RWPE2 (cell line): Measurements from ENCODE around the gene BNIP1.

Source experiments
- ATAC-seq: fragments of 200-7000 bp; cut with Tn5 transposase; 3 replicates; pipeline ENCODE4 v1.9.1; 2021; ENCODE audit warnings: low read depth
- DNase-seq: peaks from one replicate; pipeline ENCODE4 v3.0.0-alpha.2; 2020; ENCODE audit warnings: low spot score
- H3K27ac ChIP-seq: fragments of 450-650 bp; 2 replicates; pipeline ENCODE4 v1.5.1; 2017; ENCODE audit warnings: mild to moderate bottlenecking; ENCODE audit not compliant: poor library complexity, severe bottlenecking
- H3K27me3 ChIP-seq: fragments of 250-450 bp; sonication (Bioruptor Pico); 2 replicates; pipeline ENCODE4 v1.5.1; 2021; ENCODE audit warnings: mild to moderate bottlenecking, moderate library complexity; ENCODE audit not compliant: insufficient read depth, poor library complexity, severe bottlenecking
- H3K36me3 ChIP-seq: fragments of 250-450 bp; sonication (Bioruptor Pico); 2 replicates; pipeline ENCODE4 v1.5.1; 2020; ENCODE audit warnings: low read depth, mild to moderate bottlenecking, moderate library complexity
- H3K4me1 ChIP-seq: fragments of 250-450 bp; sonication (Bioruptor Pico); 2 replicates; pipeline ENCODE4 v1.5.1; 2021; ENCODE audit warnings: mild to moderate bottlenecking, moderate library complexity; ENCODE audit not compliant: insufficient read depth, poor library complexity, severe bottlenecking
- H3K4me3 ChIP-seq: fragments of 250-450 bp; sonication (Bioruptor Pico); 2 replicates; pipeline ENCODE4 v1.5.1; 2021; ENCODE audit warnings: mild to moderate bottlenecking, moderate library complexity; ENCODE audit not compliant: severe bottlenecking
- H3K9me3 ChIP-seq: fragments of 250-450 bp; sonication (Bioruptor Pico); 2 replicates; pipeline ENCODE4 v1.5.1; 2021; ENCODE audit warnings: mild to moderate bottlenecking, moderate library complexity; ENCODE audit not compliant: severe bottlenecking
- TF ChIP-seq, protein P1 (sequence below): fragments of 450-650 bp; IDR thresholded peaks from one replicate; pipeline ENCODE4 v1.5.1; 2017; ENCODE audit warnings: mild to moderate bottlenecking, moderate library complexity; ENCODE audit not compliant: poor library complexity, severe bottlenecking

The BNIP1 gene

DNA sequence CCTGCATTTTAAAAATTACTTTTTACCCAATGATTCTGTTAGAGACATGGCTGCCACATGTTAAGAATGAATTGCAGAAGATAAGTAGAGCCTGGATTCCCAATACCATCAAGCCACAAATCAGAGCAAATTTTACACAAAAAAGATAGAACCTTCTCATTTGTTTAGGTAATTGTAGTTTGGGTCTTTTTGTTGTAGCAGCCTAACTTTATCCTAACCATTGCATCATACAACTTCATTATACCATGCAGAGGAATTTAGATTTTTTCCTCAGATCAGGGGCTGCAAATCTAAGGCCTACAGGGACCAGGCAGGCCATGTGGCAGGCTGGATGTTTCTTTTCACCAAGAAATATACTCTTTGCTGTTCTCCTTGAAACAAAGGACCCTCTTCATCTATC lies 56.0 kb downstream of the BNIP1 start:
- Histone ChIP-seq H3K27me3 (no peaks in the 10 kb centered on the region), H3K36me3 (no peaks in the 10 kb centered on the region), H3K4me1 (peaks cover 10% of the 10 kb centered on the region), H3K9me3 (peaks cover 3% of the 10 kb centered on the region), H3K4me3 (no peak overlapping the region), H3K27ac (no peak overlapping the region)
- no peak for DNase-seq
- ATAC-seq = no peak
- TF ChIP-seq, protein P1, sequence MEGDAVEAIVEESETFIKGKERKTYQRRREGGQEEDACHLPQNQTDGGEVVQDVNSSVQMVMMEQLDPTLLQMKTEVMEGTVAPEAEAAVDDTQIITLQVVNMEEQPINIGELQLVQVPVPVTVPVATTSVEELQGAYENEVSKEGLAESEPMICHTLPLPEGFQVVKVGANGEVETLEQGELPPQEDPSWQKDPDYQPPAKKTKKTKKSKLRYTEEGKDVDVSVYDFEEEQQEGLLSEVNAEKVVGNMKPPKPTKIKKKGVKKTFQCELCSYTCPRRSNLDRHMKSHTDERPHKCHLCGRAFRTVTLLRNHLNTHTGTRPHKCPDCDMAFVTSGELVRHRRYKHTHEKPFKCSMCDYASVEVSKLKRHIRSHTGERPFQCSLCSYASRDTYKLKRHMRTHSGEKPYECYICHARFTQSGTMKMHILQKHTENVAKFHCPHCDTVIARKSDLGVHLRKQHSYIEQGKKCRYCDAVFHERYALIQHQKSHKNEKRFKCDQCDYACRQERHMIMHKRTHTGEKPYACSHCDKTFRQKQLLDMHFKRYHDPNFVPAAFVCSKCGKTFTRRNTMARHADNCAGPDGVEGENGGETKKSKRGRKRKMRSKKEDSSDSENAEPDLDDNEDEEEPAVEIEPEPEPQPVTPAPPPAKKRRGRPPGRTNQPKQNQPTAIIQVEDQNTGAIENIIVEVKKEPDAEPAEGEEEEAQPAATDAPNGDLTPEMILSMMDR = no peak

DNA sequence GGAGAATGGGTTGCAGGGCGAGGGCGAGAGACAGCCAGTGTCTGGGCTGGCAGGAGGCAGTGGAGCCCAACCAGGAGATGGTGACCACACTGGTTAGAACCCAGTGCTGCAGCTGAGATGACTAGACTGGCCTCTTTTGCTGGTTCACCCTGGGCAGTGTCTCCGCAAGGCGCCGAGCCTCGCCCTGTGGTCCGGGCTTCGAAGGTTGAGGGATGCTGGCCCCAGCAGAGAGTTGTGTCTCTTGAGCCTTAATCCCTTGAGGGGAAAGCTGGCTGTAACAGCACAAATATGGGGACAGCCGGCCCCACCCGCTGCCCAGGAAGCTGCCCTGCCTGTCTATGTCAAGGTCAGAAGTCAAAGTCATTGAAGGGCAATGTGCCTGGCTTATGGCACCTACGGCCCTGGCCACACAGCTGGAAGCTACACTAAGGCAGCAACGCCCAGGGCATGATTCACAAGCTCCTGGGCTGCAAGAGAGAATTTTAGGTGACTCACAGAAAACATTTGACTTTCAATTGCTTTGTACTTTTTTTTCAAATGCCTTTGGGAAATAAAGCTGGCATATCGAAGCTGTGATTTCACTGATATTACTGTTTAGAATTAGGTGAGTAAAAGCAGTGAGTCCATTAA lies 57.4 kb downstream of the BNIP1 start:
- H3K27me3 ChIP-seq = peaks cover 2% of the 10 kb centered on the region
- H3K4me3 ChIP-seq = no peak overlapping the region
- ATAC-seq = peak; percentile 96
- DNase-seq = no peak
- TF ChIP-seq, protein P1 = no peak
- peaks cover 3% of the 10 kb centered on the region for H3K9me3 ChIP-seq
- H3K4me1 ChIP-seq = peaks cover 10% of the 10 kb centered on the region
- no peaks in the 10 kb centered on the region for H3K36me3 ChIP-seq
- H3K27ac ChIP-seq = peak overlapping the region; percentile 51

DNA sequence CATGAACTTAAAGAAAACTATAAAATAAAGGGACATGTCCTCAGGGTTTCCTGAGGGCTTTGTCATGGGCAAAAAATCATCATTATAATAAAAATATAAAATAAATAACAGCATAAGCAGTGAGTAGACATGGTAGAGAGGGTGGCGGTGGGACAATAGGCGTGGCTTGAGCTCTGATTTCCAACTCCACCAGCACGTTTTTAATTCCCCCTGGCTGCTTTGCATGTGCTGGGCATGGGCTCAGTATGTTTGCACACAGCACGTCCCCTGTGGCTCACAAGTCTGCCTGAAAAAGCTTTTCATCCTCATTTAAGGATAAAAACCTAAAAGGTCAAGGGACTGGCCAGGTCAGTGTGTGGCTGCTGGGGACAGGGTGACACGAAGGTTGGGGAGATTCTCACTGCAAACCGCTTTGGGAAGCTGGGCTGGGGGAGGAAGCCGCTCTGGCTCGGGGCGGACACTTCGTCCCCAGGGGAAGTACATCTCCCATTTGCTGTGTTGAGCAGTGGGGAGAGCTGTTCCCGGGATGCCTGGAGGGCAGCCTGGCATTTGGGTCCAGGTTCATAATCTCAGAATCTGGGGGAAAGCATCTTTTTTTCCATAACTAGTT lies 58.0 kb downstream of the BNIP1 start:
- ATAC-seq (peak; percentile 49), DNase-seq (no peak)
- H3K36me3 ChIP-seq = no peaks in the 10 kb centered on the region
- TF ChIP-seq, protein P1 = no peak
- peaks cover 10% of the 10 kb centered on the region for H3K4me1 ChIP-seq
- peak overlapping the region; percentile 51 for H3K27ac ChIP-seq
- H3K4me3 ChIP-seq = no peak overlapping the region
- peaks cover 7% of the 10 kb centered on the region for H3K27me3 ChIP-seq
- peaks cover 3% of the 10 kb centered on the region for H3K9me3 ChIP-seq

DNA sequence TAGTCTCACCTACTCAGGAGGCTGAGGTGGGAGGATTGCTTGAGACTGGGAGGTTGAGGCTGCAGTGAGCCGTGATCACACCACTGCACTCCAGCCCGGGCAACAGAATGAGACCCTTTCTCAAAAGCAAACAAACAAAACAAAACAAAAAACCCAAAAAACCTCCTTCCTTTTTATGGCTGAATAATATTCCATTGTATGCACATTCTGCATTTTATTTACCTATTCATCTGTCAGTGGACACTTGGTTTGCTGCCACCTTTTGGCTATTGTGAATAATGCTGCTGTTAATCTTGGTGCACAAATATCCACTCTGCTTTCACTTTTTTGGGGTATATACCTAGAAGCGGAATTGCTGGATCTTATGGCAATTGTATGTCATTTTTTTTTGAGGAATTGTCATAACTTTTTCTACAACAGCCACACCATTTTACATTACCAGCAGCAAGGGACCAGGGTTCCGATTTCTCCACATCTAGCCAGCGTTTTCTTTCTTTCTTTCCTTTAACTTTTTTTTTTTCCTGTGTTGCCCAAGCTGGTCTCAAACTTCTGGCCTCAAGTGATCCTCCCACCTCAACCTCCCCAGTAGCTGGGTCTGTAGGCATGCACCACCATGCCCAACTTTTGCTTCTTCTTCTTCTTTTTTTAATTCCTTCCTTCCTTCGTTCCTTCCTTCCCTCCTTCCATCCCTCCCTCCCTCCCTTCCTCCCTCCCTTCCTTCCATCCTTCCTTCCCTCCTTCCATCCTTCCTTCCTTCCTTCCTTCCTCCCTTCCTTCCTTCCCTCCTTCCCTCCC lies 60.1 kb downstream of the BNIP1 start:
- no peak for DNase-seq
- no peak for ATAC-seq
- Histone ChIP-seq H3K36me3 (no peaks in the 10 kb centered on the region), H3K4me1 (peaks cover 10% of the 10 kb centered on the region), H3K27me3 (peaks cover 7% of the 10 kb centered on the region), H3K9me3 (peaks cover 3% of the 10 kb centered on the region), H3K4me3 (no peak overlapping the region), H3K27ac (no peak overlapping the region)
- TF ChIP-seq, protein P1 = peak; percentile 81

DNA sequence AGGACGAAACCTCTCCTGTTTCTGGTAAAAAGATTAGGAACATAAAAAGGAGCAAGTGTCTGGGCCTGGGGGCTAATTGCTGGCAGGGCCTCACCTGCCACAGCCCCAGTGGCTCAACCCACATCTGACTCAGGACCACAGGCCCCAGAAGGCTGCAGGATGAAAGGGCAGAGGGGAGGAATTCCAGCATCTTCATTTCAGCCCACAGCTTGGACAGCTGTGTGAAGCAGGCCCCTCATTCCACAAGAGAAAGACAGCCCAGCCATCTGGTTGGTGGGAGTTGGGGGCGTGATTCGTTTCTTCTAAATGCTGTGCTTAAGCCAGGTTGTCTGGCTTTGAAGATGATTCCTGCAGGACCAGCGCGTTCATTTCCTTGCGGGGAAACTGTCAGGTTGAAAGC lies 61.6 kb downstream of the BNIP1 start:
- DNase-seq (no peak), ATAC-seq (no peak)
- Histone ChIP-seq H3K9me3 (no peaks in the 10 kb centered on the region), H3K27me3 (peaks cover 7% of the 10 kb centered on the region), H3K4me3 (no peak overlapping the region), H3K36me3 (no peaks in the 10 kb centered on the region), H3K27ac (no peak overlapping the region), H3K4me1 (peaks cover 10% of the 10 kb centered on the region)
- TF ChIP-seq, protein P1 = no peak
